ENCODE results near the gene LRRC55. TPM values are rescaled to one million over a fixed set of nuclear protein-coding genes. Genes with fewer than 3 reads are reported as not detected.

The LRRC55 gene
- total RNA-seq, 1 donor from 2014 or later = not detected

GRCh38 chr11:57222239-57222638 is 40.5 kb downstream of the LRRC55 start:
- no peak overlapping the region for H3K4me3 Mint-ChIP-seq (ENCODE audit: unreplicated experiment)
- no peaks in the 10 kb centered on the region for H3K9me3 Mint-ChIP-seq (ENCODE audit: unreplicated experiment)
- H3K27ac Mint-ChIP-seq (ENCODE audit: unreplicated experiment) = no peak overlapping the region
- H3K4me1 Mint-ChIP-seq (ENCODE audit: unreplicated experiment) = no peaks in the 10 kb centered on the region
- H3K36me3 Mint-ChIP-seq (ENCODE audit: unreplicated experiment) = no peaks in the 10 kb centered on the region
- no peak for DNase-seq (ENCODE audit: extremely low spot score, unreplicated experiment)
- no peak for TF ChIP-seq CTCF (IDR thresholded peaks at IDR 0.05)
- H3K27me3 Mint-ChIP-seq (ENCODE audit: unreplicated experiment) = no peaks in the 10 kb centered on the region

DNA sequence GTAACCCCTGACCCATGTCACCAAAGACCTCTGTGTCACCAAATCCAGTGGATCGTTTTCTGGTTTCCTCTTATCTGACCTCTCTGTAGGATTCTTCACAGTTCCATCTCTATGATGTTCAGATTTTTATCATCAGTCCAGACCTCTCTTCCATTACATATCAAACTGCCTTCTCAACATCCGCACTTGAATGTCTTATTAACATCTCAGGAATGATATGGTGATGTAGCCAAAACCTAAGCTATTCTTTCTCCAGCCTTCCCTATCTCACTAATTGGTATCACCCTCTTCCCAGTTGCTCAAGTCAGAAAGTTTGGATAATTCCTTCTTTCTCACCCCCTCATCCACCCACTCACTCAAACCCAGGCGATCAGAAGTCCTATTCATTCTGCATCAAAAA is 41.8 kb downstream of the LRRC55 start:
- H3K36me3 Mint-ChIP-seq (ENCODE audit: unreplicated experiment) = no peaks in the 10 kb centered on the region
- no peak overlapping the region for H3K27ac Mint-ChIP-seq (ENCODE audit: unreplicated experiment)
- H3K4me3 Mint-ChIP-seq (ENCODE audit: unreplicated experiment) = no peak overlapping the region
- no peak for DNase-seq (ENCODE audit: extremely low spot score, unreplicated experiment)
- no peaks in the 10 kb centered on the region for H3K4me1 Mint-ChIP-seq (ENCODE audit: unreplicated experiment)
- H3K27me3 Mint-ChIP-seq (ENCODE audit: unreplicated experiment) = peaks cover 6% of the 10 kb centered on the region
- TF ChIP-seq CTCF (IDR thresholded peaks at IDR 0.05) = no peak
- no peaks in the 10 kb centered on the region for H3K9me3 Mint-ChIP-seq (ENCODE audit: unreplicated experiment)

GRCh38 chr11:57224128-57224527 is 42.4 kb downstream of the LRRC55 start:
- no peak for TF ChIP-seq CTCF (IDR thresholded peaks at IDR 0.05)
- Mint-ChIP-seq H3K27me3 (ENCODE audit: unreplicated experiment) (peaks cover 8% of the 10 kb centered on the region), H3K4me1 (ENCODE audit: unreplicated experiment) (no peaks in the 10 kb centered on the region), H3K4me3 (ENCODE audit: unreplicated experiment) (no peak overlapping the region), H3K9me3 (ENCODE audit: unreplicated experiment) (no peaks in the 10 kb centered on the region), H3K27ac (ENCODE audit: unreplicated experiment) (no peak overlapping the region), H3K36me3 (ENCODE audit: unreplicated experiment) (no peaks in the 10 kb centered on the region)
- DNase-seq (ENCODE audit: extremely low spot score, unreplicated experiment) = no peak

DNA sequence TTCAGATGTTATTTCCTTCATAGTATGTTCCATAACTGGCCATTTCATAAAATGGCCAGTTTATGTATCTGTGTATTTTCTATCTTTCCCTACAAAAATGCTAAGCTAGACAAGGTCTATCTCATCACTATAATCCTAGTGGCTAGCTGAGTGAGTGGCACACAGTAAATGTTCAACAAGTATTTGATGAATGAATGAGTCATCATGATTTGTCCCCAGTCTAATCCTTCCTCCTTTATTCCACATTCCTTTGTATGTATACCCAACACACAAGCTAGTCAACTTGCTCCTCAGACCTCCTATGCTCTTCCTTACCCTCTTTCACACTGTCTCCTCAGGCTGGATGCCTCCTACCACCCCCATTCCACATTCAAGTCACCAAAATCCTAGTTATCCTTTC is 42.8 kb downstream of the LRRC55 start:
- H3K27me3 Mint-ChIP-seq (ENCODE audit: unreplicated experiment) = peaks cover 8% of the 10 kb centered on the region
- no peaks in the 10 kb centered on the region for H3K36me3 Mint-ChIP-seq (ENCODE audit: unreplicated experiment)
- H3K4me3 Mint-ChIP-seq (ENCODE audit: unreplicated experiment) = no peak overlapping the region
- no peak for TF ChIP-seq CTCF (IDR thresholded peaks at IDR 0.05)
- H3K9me3 Mint-ChIP-seq (ENCODE audit: unreplicated experiment) = no peaks in the 10 kb centered on the region
- DNase-seq (ENCODE audit: extremely low spot score, unreplicated experiment) = no peak
- no peaks in the 10 kb centered on the region for H3K4me1 Mint-ChIP-seq (ENCODE audit: unreplicated experiment)
- no peak overlapping the region for H3K27ac Mint-ChIP-seq (ENCODE audit: unreplicated experiment)

- Mint-ChIP-seq H3K27me3 (ENCODE audit: unreplicated experiment) (peaks cover 44% of the 10 kb centered on the region), H3K4me1 (ENCODE audit: unreplicated experiment) (no peaks in the 10 kb centered on the region), H3K4me3 (ENCODE audit: unreplicated experiment) (no peak overlapping the region), H3K36me3 (ENCODE audit: unreplicated experiment) (no peaks in the 10 kb centered on the region), H3K9me3 (ENCODE audit: unreplicated experiment) (no peaks in the 10 kb centered on the region), H3K27ac (ENCODE audit: unreplicated experiment) (no peak overlapping the region)
- DNase-seq (ENCODE audit: extremely low spot score, unreplicated experiment) = no peak
- TF ChIP-seq CTCF (IDR thresholded peaks at IDR 0.05) = no peak
Observed at GRCh38 chr11:57228600-57228999, 46.8 kb downstream of the LRRC55 start.
